ENCODE data around the gene PNMA6E. TPM values are rescaled to one million over a fixed set of nuclear protein-coding genes. Genes with fewer than 3 reads are reported as not detected.

The PNMA6E gene
- total and polyA plus RNA-seq, 2 donors (not counting 1 experiment from before 2014, with no cell fraction given), result not detected

DNA sequence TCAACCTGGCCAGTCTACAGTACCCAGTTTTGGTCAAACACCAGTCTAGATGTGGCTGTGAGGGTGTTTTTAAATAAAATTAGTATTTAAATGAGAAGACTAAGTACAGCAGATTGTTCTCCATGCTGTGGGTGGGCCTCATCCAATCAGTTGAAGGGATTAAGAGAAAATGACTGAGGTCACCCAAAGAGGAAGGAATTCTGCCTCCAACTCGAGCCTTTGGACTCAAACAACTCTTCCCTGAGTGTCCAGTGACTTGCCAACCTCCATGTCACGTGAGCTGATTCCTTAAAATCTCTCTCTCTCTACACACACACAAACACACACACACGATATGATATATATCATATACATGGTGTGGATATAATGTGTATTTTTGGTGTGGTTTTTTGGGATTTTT, 34.7 kb upstream of the PNMA6E start:
- intact Hi-C loops (cut with micrococcal nuclease), result no loop called here
- Mint-ChIP-seq H3K27ac (no peak overlapping the region), H3K4me3 (no peak overlapping the region), H3K27me3 (peaks cover 3% of the 10 kb centered on the region), H3K9me3 (ENCODE audit: insufficient read depth) (no peaks in the 10 kb centered on the region), H3K4me1 (no peaks in the 10 kb centered on the region)
- WGBS (ENCODE audit: insufficient coverage), result no CpG with 5 or more reads among the region's 3 CpGs
- Histone ChIP-seq H3K4me2 (replicated peaks; ENCODE audit: low read depth, low read length, poor library complexity, severe bottlenecking) (no peak overlapping the region), H3K4me3 (ENCODE audit: control extremely low read depth in 1 of 5, extremely low read depth in 1 of 5, insufficient read depth in 1 of 5, low read depth in 2 of 5, low read length in 4 of 5) (no peak overlapping the region), H3K4me1 (ENCODE audit: control insufficient read depth in 2 of 2, insufficient read depth in 2 of 2, low read length in 2 of 2) (no peaks in the 10 kb centered on the region), H4K20me1 (ENCODE audit: control insufficient read depth, insufficient read depth, low read length, poor library complexity, severe bottlenecking) (no peaks in the 10 kb centered on the region), H2AFZ (ENCODE audit: insufficient read depth, low read depth, low read length, poor library complexity, severe bottlenecking) (no peak overlapping the region), H3K27ac (ENCODE audit: low read length in 2 of 2) (no peak overlapping the region), H3K27me3 (replicated peaks in 1 of 4; ENCODE audit: control extremely low read depth in 1 of 4, control insufficient read depth in 3 of 4, insufficient read depth in 4 of 4, low read length in 3 of 4) (no peaks in the 10 kb centered on the region), H3K36me3 (replicated peaks in 1 of 2; ENCODE audit: control extremely low read depth in 1 of 2, control insufficient read depth in 1 of 2, extremely low read depth in 1 of 2, insufficient read depth in 2 of 2, low read length in 1 of 2) (no peaks in the 10 kb centered on the region), H3K9me3 (ENCODE audit: control extremely low read depth in 1 of 3, control insufficient read depth in 2 of 3, insufficient read depth in 1 of 3, low read length in 2 of 3) (peaks cover 0 to 2% (median 0%) of the 10 kb centered on the region in 3 donors), H3K9ac (ENCODE audit: low read length) (no peak overlapping the region), H3K79me2 (ENCODE audit: control insufficient read depth, insufficient read depth, low read length) (no peaks in the 10 kb centered on the region)
- DNase-seq (no peak), ATAC-seq (ENCODE audit: low read depth) (no peak)
- ChIA-PET POLR2A (no interaction called here), CTCF (no interaction called here)
- no peak for TF ChIP-seq EZH2 (IDR thresholded peaks at IDR 0.05; ENCODE audit: borderline replicate concordance, insufficient read depth, low read depth, low read length, poor library complexity, severe bottlenecking)
- TF ChIP-seq CTCF (IDR thresholded peaks at IDR 0.05), result no peak

DNA sequence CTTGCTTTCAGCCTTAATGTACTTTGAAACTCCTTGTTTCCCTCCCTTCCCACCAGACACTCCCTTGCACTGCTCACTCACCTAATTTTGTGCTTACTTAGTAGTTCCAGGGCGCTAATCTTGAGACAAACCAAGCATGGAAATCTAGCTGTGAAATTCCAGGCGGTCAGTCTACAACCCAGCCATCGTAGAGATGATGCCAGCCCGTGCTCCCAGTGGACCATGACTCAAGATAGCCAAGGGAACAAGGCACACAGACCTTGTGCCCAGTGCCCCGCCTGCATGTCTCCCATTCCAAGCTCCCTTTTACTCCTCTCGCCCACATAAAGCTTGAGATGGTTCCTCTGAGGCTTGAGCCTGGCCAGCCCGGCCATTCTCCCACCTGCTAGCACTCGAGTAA, 33.7 kb upstream of the PNMA6E start:
- ChIA-PET POLR2A (no interaction called here), CTCF (no interaction called here)
- Histone ChIP-seq H3K79me2 (ENCODE audit: control insufficient read depth, insufficient read depth, low read length) (no peaks in the 10 kb centered on the region), H2AFZ (ENCODE audit: insufficient read depth, low read depth, low read length, poor library complexity, severe bottlenecking) (no peak overlapping the region), H3K4me1 (ENCODE audit: control insufficient read depth in 2 of 2, insufficient read depth in 2 of 2, low read length in 2 of 2) (no peaks in the 10 kb centered on the region), H3K9ac (ENCODE audit: low read length) (no peak overlapping the region), H3K9me3 (ENCODE audit: control extremely low read depth in 1 of 3, control insufficient read depth in 2 of 3, insufficient read depth in 1 of 3, low read length in 2 of 3) (peaks cover 0 to 5% (median 0%) of the 10 kb centered on the region in 3 donors), H3K4me3 (ENCODE audit: control extremely low read depth in 1 of 5, extremely low read depth in 1 of 5, insufficient read depth in 1 of 5, low read depth in 2 of 5, low read length in 4 of 5) (no peak overlapping the region), H3K36me3 (replicated peaks in 1 of 2; ENCODE audit: control extremely low read depth in 1 of 2, control insufficient read depth in 1 of 2, extremely low read depth in 1 of 2, insufficient read depth in 2 of 2, low read length in 1 of 2) (no peaks in the 10 kb centered on the region), H3K27ac (ENCODE audit: low read length in 2 of 2) (no peak overlapping the region), H3K4me2 (replicated peaks; ENCODE audit: low read depth, low read length, poor library complexity, severe bottlenecking) (no peak overlapping the region), H4K20me1 (ENCODE audit: control insufficient read depth, insufficient read depth, low read length, poor library complexity, severe bottlenecking) (no peaks in the 10 kb centered on the region), H3K27me3 (replicated peaks in 1 of 4; ENCODE audit: control extremely low read depth in 1 of 4, control insufficient read depth in 3 of 4, insufficient read depth in 4 of 4, low read length in 3 of 4) (no peaks in the 10 kb centered on the region)
- no peak for DNase-seq
- peaks cover 3% of the 10 kb centered on the region for H3K27me3 Mint-ChIP-seq
- no peak for TF ChIP-seq CTCF (IDR thresholded peaks at IDR 0.05)
- no peak for TF ChIP-seq EZH2 (IDR thresholded peaks at IDR 0.05; ENCODE audit: borderline replicate concordance, insufficient read depth, low read depth, low read length, poor library complexity, severe bottlenecking)
- WGBS (ENCODE audit: insufficient coverage), result 92% methylated on average over 4 of the region's 8 CpGs
- intact Hi-C loops (cut with micrococcal nuclease), result no loop called here
- no peaks in the 10 kb centered on the region for H3K4me1 Mint-ChIP-seq
- no peaks in the 10 kb centered on the region for H3K9me3 Mint-ChIP-seq (ENCODE audit: insufficient read depth)
- no peak overlapping the region for H3K4me3 Mint-ChIP-seq
- H3K27ac Mint-ChIP-seq, result no peak overlapping the region
- ATAC-seq (ENCODE audit: low read depth), result no peak

Measured in B cell (primary cell).